T-cell (primary cell): ENCODE measurements around the gene CERS4. TPM values are rescaled to one million over a fixed set of nuclear protein-coding genes. Genes with fewer than 3 reads are reported as not detected.

Experiments
- ATAC-seq, 4 experiments: fragments of 200-7000 bp in 3 of 4; fragments of 150-1000 bp in 1 of 4; cut with Tn5 transposase; replicated peaks in 1 of 4; 1 replicate in 3 of 4; 2 replicates in 1 of 4; pipeline ENCODE4 v1.10.0; 2021; ENCODE audit warnings: moderate library complexity in 3 of 4, mild to moderate bottlenecking in 2 of 4, moderate number of reproducible peaks in 1 of 4
- CTCF ChIA-PET, 2 donors: fragments of 300-600 bp; sonication (Branson Sonifier 250); formaldehyde crosslinking; loops; one replicate each; lab custom pipeline; 2022; ENCODE audit warnings: antibody characterized with exemption in 2 of 2; lab: Charles Lee
- POLR2A ChIA-PET, 2 donors: fragments of 300-600 bp; sonication (Branson Sonifier 250); formaldehyde crosslinking; loops; one replicate each; lab custom pipeline; 2022; ENCODE audit warnings: antibody characterized with exemption in 2 of 2; lab: Charles Lee
- DNase-seq, 35 experiments: peaks; one replicate each; pipeline versions ENCODE4 v3.0.0 to v3.0.0-alpha.2; 2013 to 2023
- H3K27ac ChIP-seq: one replicate; pipeline ENCODE4 v1.5.1; 2013; ENCODE audit warnings: low read length
- H3K27me3 ChIP-seq, 2 experiments: replicated peaks in 1 of 2; 1 replicate in 1 of 2; 2 replicates in 1 of 2; pipeline versions ENCODE4 v1.6.1 to v1.7.0; 2013; ENCODE audit warnings: low read length in 1 of 2, mixed read lengths in 1 of 2; ENCODE audit not compliant: control insufficient read depth in 2 of 2, insufficient read depth in 2 of 2; ENCODE audit errors: extremely low read depth in 1 of 2
- H3K36me3 ChIP-seq, 2 donors: 1 replicate in 1 of 2; 2 replicates in 1 of 2; pipeline versions ENCODE4 v1.6.1 to v1.7.0; 2013; ENCODE audit warnings: low read length in 1 of 2; ENCODE audit not compliant: control insufficient read depth in 2 of 2, insufficient read depth in 1 of 2; ENCODE audit errors: extremely low read depth in 1 of 2
- H3K4me1 ChIP-seq, 2 experiments: 1 replicate in 1 of 2; 2 replicates in 1 of 2; pipeline versions ENCODE4 v1.6.1 to v1.7.0; 2013; ENCODE audit warnings: low read length in 2 of 2, mixed read lengths in 1 of 2; ENCODE audit not compliant: insufficient read depth in 2 of 2, control insufficient read depth in 1 of 2; ENCODE audit errors: extremely low read depth in 1 of 2
- H3K4me3 ChIP-seq, 2 donors: 1 replicate in 1 of 2; 2 replicates in 1 of 2; pipeline versions ENCODE4 v1.5.1 to v1.7.0; 2013; ENCODE audit warnings: mild to moderate bottlenecking in 2 of 2, low read length in 1 of 2, moderate library complexity in 1 of 2; ENCODE audit not compliant: control insufficient read depth in 1 of 2; ENCODE audit errors: extremely low read depth in 1 of 2
- H3K9me3 ChIP-seq: 2 replicates; pipeline ENCODE4 v1.7.0; 2013
- H3K27ac Mint-ChIP-seq, 2 donors: one replicate each; pipeline ENCODE4 v1.8.0; 2020 to 2021; ENCODE audit warnings: mild to moderate bottlenecking in 2 of 2, mixed read lengths in 2 of 2
- H3K27me3 Mint-ChIP-seq, 2 donors: one replicate each; pipeline ENCODE4 v1.8.0; 2021 to 2022; ENCODE audit warnings: mixed read lengths in 2 of 2
- H3K36me3 Mint-ChIP-seq: one replicate; pipeline ENCODE4 v1.8.0; 2021; ENCODE audit warnings: mixed read lengths
- H3K4me1 Mint-ChIP-seq, 3 donors: one replicate each; pipeline ENCODE4 v1.8.0; 2020 to 2022; ENCODE audit warnings: mixed read lengths in 3 of 3, mild to moderate bottlenecking in 1 of 3
- H3K4me3 Mint-ChIP-seq, 3 donors: one replicate each; pipeline ENCODE4 v1.8.0; 2020 to 2022; ENCODE audit warnings: mild to moderate bottlenecking in 3 of 3, mixed read lengths in 3 of 3, moderate library complexity in 3 of 3
- H3K9me3 Mint-ChIP-seq, 3 donors: one replicate each; pipeline ENCODE4 v1.8.0; 2020 to 2022; ENCODE audit warnings: mixed read lengths in 3 of 3
- WGBS: methylation state at CpG from one replicate; pipeline ENCODE4 v1.1.5; 2013; ENCODE audit warnings: missing lambda C conversion rate; ENCODE audit not compliant: insufficient coverage; 5-methylcytosine and 5-hydroxymethylcytosine counted together
- total RNA-seq, 35 experiments: library from RNA in 6 of 35; stranded (reverse) in 6 of 35; fragments of 120-200 nt in 1 of 35; gene quantifications; one replicate each; pipeline versions ENCODE4 v1.2.1 to v1.2.4 and lab custom pipeline; 2013 to 2026

Gene CERS4
- total RNA-seq, 5 donors from 2014 or later (not counting 1 experiment from before 2014, with no cell fraction given), result 23.1 to 46.9 (median 29.0) TPM

- POLR2A ChIA-PET, result no interaction called here
- Histone ChIP-seq H3K4me1 (peaks cover 3 to 19% of the 10 kb centered on the region in 2 experiments), H3K9me3 (no peaks in the 10 kb centered on the region), H3K4me3 (no peak overlapping the region), H3K27me3 (no peaks in the 10 kb centered on the region), H3K36me3 (no peaks in the 10 kb centered on the region), H3K27ac (no peak overlapping the region)
- CTCF ChIA-PET, result no interaction called here
- H3K27ac Mint-ChIP-seq, result no peak overlapping the region
- DNase-seq (no peak), ATAC-seq (no peak)
- WGBS, result 100% methylated on average over 1 of the region's 6 CpGs
- H3K4me3 Mint-ChIP-seq, result no peak overlapping the region
- H3K27me3 Mint-ChIP-seq, result no peaks in the 10 kb centered on the region
- peaks cover 11 to 14% (median 12%) of the 10 kb centered on the region in 3 donors for H3K4me1 Mint-ChIP-seq
- H3K36me3 Mint-ChIP-seq, result no peaks in the 10 kb centered on the region
- H3K9me3 Mint-ChIP-seq, result no peaks in the 10 kb centered on the region
Observed at GRCh38 chr19:8180018-8180417, 29.2 kb upstream of the CERS4 start.

- Mint-ChIP-seq H3K4me3 (no peak overlapping the region), H3K27me3 (no peaks in the 10 kb centered on the region), H3K36me3 (no peaks in the 10 kb centered on the region), H3K27ac (no peak overlapping the region), H3K4me1 (peaks cover 11 to 15% (median 12%) of the 10 kb centered on the region in 3 donors), H3K9me3 (no peaks in the 10 kb centered on the region)
- 90% methylated on average over 5 of the region's 9 CpGs for WGBS
- Histone ChIP-seq H3K4me1 (peaks cover 3 to 19% of the 10 kb centered on the region in 2 experiments), H3K4me3 (no peak overlapping the region), H3K27me3 (no peaks in the 10 kb centered on the region), H3K27ac (no peak overlapping the region), H3K36me3 (no peaks in the 10 kb centered on the region), H3K9me3 (no peaks in the 10 kb centered on the region)
- ChIA-PET POLR2A (interaction anchor here (0.6 kb wide), 2 partner anchors 25 to 168 kb away, joined by 3 read pairs; no protein-coding TSS in a partner anchor), CTCF (no interaction called here)
- ATAC-seq, result no peak
- DNase-seq, result no peak
Observed at GRCh38 chr19:8184274-8184673, 24.9 kb upstream of the CERS4 start.

- Histone ChIP-seq H3K4me1 (peaks cover 3 to 16% of the 10 kb centered on the region in 2 experiments), H3K36me3 (no peaks in the 10 kb centered on the region), H3K9me3 (no peaks in the 10 kb centered on the region), H3K27me3 (no peaks in the 10 kb centered on the region), H3K27ac (no peak overlapping the region), H3K4me3 (no peak overlapping the region)
- POLR2A ChIA-PET, result no interaction called here
- Mint-ChIP-seq H3K27me3 (no peaks in the 10 kb centered on the region), H3K4me3 (no peak overlapping the region), H3K36me3 (no peaks in the 10 kb centered on the region), H3K27ac (no peak overlapping the region), H3K9me3 (no peaks in the 10 kb centered on the region), H3K4me1 (peaks cover 11 to 15% (median 12%) of the 10 kb centered on the region in 3 donors)
- no peak for ATAC-seq
- no peak for DNase-seq
- WGBS, result 57% methylated on average over 1 of the region's 5 CpGs
- CTCF ChIA-PET, result interaction anchor here in 1 of 2 donors (0.6 kb wide), 1 partner anchor 10 kb away, joined by 3 read pairs; no protein-coding TSS in a partner anchor
Observed at GRCh38 chr19:8185343-8186068, 23.7 kb upstream of the CERS4 start.

- peaks cover 25 to 45% of the 10 kb centered on the region in 2 experiments for H3K4me1 ChIP-seq
- Mint-ChIP-seq H3K9me3 (no peaks in the 10 kb centered on the region), H3K36me3 (no peaks in the 10 kb centered on the region), H3K4me1 (peaks cover 45 to 56% (median 50%) of the 10 kb centered on the region in 3 donors), H3K4me3 (peak overlapping the region in 1 of 3 donors; percentile 83), H3K27ac (peak overlapping the region; percentile 86 to 90), H3K27me3 (no peaks in the 10 kb centered on the region)
- peak overlapping the region; percentile 44 for H3K27ac ChIP-seq
- no peaks in the 10 kb centered on the region for H3K36me3 ChIP-seq
- ATAC-seq, result no peak
- no peaks in the 10 kb centered on the region for H3K9me3 ChIP-seq
- ChIA-PET POLR2A (interaction anchor here in 1 of 2 donors (0.6 kb wide), 1 partner anchor 11 kb away, joined by 6 read pairs; no protein-coding TSS in a partner anchor), CTCF (no interaction called here)
- H3K27me3 ChIP-seq, result no peaks in the 10 kb centered on the region
- no peak for DNase-seq
- WGBS, result 83% methylated on average over 1 of the region's 7 CpGs
- H3K4me3 ChIP-seq, result no peak overlapping the region
Observed at GRCh38 chr19:8192221-8192820, 16.8 kb upstream of the CERS4 start.

GRCh38 chr19:8194528-8195267 lies 14.5 kb upstream of the CERS4 start:
- H3K27ac ChIP-seq, result peak overlapping the region; percentile 80
- peak; percentile 48 to 69 (median 59) for ATAC-seq
- H3K27ac Mint-ChIP-seq, result peak overlapping the region; percentile 91 to 98
- no peaks in the 10 kb centered on the region for H3K27me3 ChIP-seq
- DNase-seq, result peak in 34 of 35 experiments; percentile 19 to 71 (median 51)
- WGBS, result 13% methylated on average over 8 of the region's 11 CpGs
- H3K9me3 ChIP-seq, result no peaks in the 10 kb centered on the region
- ChIA-PET POLR2A (interaction anchor here in 1 of 2 donors (0.6 kb wide), 1 partner anchor 844 kb away, joined by 3 read pairs; no protein-coding TSS in a partner anchor), CTCF (no interaction called here)
- H3K4me3 Mint-ChIP-seq, result peak overlapping the region; percentile 58 to 83 (median 71)
- no peaks in the 10 kb centered on the region for H3K36me3 ChIP-seq
- H3K4me1 ChIP-seq, result peaks cover 25 to 45% of the 10 kb centered on the region in 2 experiments
- no peaks in the 10 kb centered on the region for H3K9me3 Mint-ChIP-seq
- H3K27me3 Mint-ChIP-seq, result no peaks in the 10 kb centered on the region
- H3K36me3 Mint-ChIP-seq, result no peaks in the 10 kb centered on the region
- peaks cover 46 to 56% (median 49%) of the 10 kb centered on the region in 3 donors for H3K4me1 Mint-ChIP-seq
- peak overlapping the region in 1 of 2 donors; percentile 4 for H3K4me3 ChIP-seq
